ENCODE results near the gene KISS1R. TPM values are rescaled to one million over a fixed set of nuclear protein-coding genes. Genes with fewer than 3 reads are reported as not detected.

Gene KISS1R
- total RNA-seq, 4 donors from 2014 or later = not detected

DNA sequence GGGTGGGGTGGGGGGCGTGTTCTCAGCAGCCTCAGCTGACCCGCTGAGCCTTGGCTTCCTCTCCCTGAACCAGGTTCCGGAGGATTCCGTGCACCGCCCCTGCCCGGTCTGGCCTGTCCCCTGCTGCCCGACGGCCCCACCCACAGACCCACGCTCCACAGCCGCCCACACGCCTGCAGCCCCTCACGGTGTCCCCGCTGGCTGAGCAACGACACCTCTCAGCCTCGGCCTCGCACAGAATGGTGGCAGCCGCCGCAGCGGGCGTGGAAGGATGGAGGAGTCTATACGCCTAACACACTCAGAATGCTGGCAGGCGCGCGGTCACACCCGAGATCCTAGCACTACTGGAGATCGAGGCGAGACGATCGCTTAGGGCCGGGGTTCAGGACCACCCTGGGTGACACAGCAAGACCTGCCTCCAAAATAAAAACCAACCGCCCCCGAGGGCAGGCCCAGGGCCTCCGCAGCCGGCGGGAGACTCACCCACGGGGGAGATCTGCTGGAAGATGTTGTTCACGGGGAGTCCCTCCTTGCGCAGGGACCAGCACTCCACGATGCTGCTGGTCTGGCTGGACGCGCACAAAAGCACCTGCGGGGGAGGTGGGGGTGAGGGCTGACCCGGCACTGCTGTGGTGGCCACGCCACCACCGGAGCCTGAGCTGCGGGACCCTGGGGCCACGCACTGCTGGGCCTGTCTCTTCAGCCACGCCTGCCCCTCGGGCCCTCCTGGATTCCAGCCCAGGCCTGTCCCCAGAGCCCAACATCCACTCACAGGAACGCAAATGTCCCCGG, 32.5 kb upstream of the KISS1R start:
- Histone ChIP-seq H3K27me3 (no peaks in the 10 kb centered on the region), H3K36me3 (peaks cover 0 to 100% (median 26%) of the 10 kb centered on the region in 3 donors), H3K4me1 (no peaks in the 10 kb centered on the region), H3K27ac (no peak overlapping the region), H3K9me3 (no peaks in the 10 kb centered on the region), H3K4me3 (no peak overlapping the region)
- TF ChIP-seq POLR2A (IDR thresholded peaks at IDR 0.05) = no peak
- TF ChIP-seq, protein P1, sequence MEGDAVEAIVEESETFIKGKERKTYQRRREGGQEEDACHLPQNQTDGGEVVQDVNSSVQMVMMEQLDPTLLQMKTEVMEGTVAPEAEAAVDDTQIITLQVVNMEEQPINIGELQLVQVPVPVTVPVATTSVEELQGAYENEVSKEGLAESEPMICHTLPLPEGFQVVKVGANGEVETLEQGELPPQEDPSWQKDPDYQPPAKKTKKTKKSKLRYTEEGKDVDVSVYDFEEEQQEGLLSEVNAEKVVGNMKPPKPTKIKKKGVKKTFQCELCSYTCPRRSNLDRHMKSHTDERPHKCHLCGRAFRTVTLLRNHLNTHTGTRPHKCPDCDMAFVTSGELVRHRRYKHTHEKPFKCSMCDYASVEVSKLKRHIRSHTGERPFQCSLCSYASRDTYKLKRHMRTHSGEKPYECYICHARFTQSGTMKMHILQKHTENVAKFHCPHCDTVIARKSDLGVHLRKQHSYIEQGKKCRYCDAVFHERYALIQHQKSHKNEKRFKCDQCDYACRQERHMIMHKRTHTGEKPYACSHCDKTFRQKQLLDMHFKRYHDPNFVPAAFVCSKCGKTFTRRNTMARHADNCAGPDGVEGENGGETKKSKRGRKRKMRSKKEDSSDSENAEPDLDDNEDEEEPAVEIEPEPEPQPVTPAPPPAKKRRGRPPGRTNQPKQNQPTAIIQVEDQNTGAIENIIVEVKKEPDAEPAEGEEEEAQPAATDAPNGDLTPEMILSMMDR (IDR thresholded peaks at IDR 0.05) = no peak
- no peak for TF ChIP-seq EP300 (IDR thresholded peaks at IDR 0.05)
- no peak for DNase-seq (ENCODE audit: low spot score in 2 of 2)
- WGBS, 2 donors = 87% methylated on average over 50 to 51 of the region's 51 CpGs

DNA sequence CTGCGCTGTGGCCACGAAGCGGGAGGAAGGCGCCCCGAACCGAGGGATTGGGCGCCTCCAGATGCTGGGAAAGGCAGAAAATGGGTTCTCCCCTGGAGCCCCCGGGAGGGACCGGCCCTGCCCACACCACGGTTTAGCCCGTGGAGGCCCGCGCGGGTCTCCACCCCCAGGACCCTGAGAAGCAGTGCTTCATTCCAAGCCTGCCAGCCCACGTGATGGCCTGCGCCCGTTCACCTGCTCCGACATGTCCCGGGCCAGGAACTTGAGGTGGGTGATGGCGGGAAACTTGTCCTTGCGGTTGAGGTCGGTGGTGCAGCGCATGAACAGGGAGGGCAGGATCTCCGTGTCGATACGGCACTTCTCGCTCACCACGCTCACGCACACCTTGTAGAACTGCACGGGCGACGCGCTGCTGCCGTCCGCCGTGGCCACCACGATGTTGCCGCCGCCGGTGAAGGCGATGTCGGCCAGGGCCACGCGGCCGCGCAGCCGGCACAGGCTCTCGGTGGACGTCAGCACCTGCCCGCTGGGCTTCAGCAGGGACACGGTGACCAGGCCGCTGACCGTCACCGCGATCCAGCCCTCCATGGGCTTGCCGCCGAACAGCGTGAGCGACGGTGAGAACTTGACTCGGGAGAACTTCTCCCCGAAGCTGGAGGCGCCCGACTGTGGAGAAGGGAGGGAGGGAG, 31.5 kb upstream of the KISS1R start:
- Histone ChIP-seq H3K27ac (no peak overlapping the region), H3K4me3 (no peak overlapping the region), H3K9me3 (no peaks in the 10 kb centered on the region), H3K4me1 (no peaks in the 10 kb centered on the region), H3K36me3 (peaks cover 0 to 100% (median 18%) of the 10 kb centered on the region in 3 donors), H3K27me3 (no peaks in the 10 kb centered on the region)
- TF ChIP-seq EP300 (IDR thresholded peaks at IDR 0.05) = no peak
- TF ChIP-seq, protein P1 (IDR thresholded peaks at IDR 0.05) = no peak
- no peak for TF ChIP-seq POLR2A (IDR thresholded peaks at IDR 0.05)
- DNase-seq (ENCODE audit: low spot score in 2 of 2) = no peak
- 91 to 98% methylated on average over 26 to 64 of the region's 64 CpGs for WGBS, 2 donors

DNA sequence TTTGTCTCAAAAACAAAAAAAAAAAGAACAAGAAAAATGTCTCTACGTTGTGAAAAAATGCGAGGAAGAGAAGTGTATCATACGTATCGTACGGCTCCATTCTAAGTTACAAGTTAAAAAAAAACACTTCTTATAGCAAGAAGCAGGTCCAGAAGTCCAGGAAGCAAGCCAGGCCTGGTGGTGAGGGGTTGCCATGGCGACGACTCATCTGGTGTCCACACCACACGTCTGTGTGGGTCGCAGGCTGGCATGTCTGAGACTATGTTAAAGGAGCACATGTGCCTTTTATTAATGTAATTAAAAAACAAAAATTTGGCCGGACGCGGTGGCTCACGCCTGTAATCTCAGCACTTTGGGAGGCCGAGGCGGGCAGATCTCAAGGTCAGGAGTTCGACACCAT, 30.1 kb upstream of the KISS1R start:
- no peak for DNase-seq (ENCODE audit: low spot score in 2 of 2)
- peaks cover 0 to 92% (median 13%) of the 10 kb centered on the region in 3 donors for H3K36me3 ChIP-seq

DNA sequence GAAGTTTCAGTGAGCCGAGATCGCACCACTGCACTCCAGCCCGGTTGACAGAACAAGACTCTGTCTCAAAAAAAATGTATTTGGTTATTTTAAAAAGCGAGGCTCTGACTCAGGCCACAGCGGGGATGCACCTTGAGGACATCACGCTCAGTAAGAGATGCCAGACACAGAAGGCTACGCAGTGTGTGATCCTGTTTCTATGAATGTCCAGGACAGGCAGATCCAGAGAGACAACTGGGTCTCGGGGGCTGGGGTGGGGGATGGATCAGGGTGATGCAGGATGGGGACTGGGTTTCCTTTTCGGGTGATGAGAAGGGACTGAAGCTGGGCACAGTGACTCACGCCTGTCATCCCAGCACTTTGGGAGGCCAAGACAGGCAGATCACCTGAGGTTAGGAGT, 29.5 kb upstream of the KISS1R start:
- WGBS, 2 donors = 92 to 95% methylated on average over 10 of the region's 10 CpGs
- no peak for DNase-seq (ENCODE audit: low spot score in 2 of 2)
- TF ChIP-seq, protein P1 (IDR thresholded peaks at IDR 0.05) = no peak
- TF ChIP-seq POLR2A (IDR thresholded peaks at IDR 0.05) (no peak), EP300 (IDR thresholded peaks at IDR 0.05) (no peak)
- Histone ChIP-seq H3K36me3 (peaks cover 0 to 87% (median 12%) of the 10 kb centered on the region in 3 donors), H3K27me3 (no peaks in the 10 kb centered on the region), H3K4me1 (peaks cover 0 to 11% (median 3%) of the 10 kb centered on the region in 4 donors), H3K9me3 (no peaks in the 10 kb centered on the region), H3K27ac (no peak overlapping the region), H3K4me3 (no peak overlapping the region)

More for the DNA sequence above, 30.1 kb upstream of the KISS1R start:
- Histone ChIP-seq H3K4me1 (peaks cover 0 to 9% (median 2%) of the 10 kb centered on the region in 4 donors), H3K27ac (no peak overlapping the region), H3K4me3 (no peak overlapping the region), H3K9me3 (no peaks in the 10 kb centered on the region), H3K27me3 (no peaks in the 10 kb centered on the region)
- TF ChIP-seq EP300 (IDR thresholded peaks at IDR 0.05) = no peak
- TF ChIP-seq, protein P1 (IDR thresholded peaks at IDR 0.05) = no peak
- TF ChIP-seq POLR2A (IDR thresholded peaks at IDR 0.05) = no peak
- 77 to 80% methylated on average over 16 of the region's 16 CpGs for WGBS, 2 donors
